T-cell (primary cell): ENCODE results near the gene NEK11. TPM values are rescaled to one million over a fixed set of nuclear protein-coding genes. Genes with fewer than 3 reads are reported as not detected.

Experiments used
- ATAC-seq, 4 experiments: fragments of 200-7000 bp in 3 of 4; fragments of 150-1000 bp in 1 of 4; cut with Tn5 transposase; replicated peaks in 1 of 4; 1 replicate in 3 of 4; 2 replicates in 1 of 4; pipeline ENCODE4 v1.10.0; 2021; ENCODE audit warnings: moderate library complexity in 3 of 4, mild to moderate bottlenecking in 2 of 4, moderate number of reproducible peaks in 1 of 4
- CTCF ChIA-PET, 2 donors: fragments of 300-600 bp; sonication (Branson Sonifier 250); formaldehyde crosslinking; loops; one replicate each; lab custom pipeline; 2022; ENCODE audit warnings: antibody characterized with exemption in 2 of 2; lab: Charles Lee
- POLR2A ChIA-PET, 2 donors: fragments of 300-600 bp; sonication (Branson Sonifier 250); formaldehyde crosslinking; loops; one replicate each; lab custom pipeline; 2022; ENCODE audit warnings: antibody characterized with exemption in 2 of 2; lab: Charles Lee
- DNase-seq, 35 experiments: peaks; one replicate each; pipeline versions ENCODE4 v3.0.0 to v3.0.0-alpha.2; 2013 to 2023
- H3K27ac ChIP-seq: one replicate; pipeline ENCODE4 v1.5.1; 2013; ENCODE audit warnings: low read length
- H3K27me3 ChIP-seq, 2 experiments: replicated peaks in 1 of 2; 1 replicate in 1 of 2; 2 replicates in 1 of 2; pipeline versions ENCODE4 v1.6.1 to v1.7.0; 2013; ENCODE audit warnings: low read length in 1 of 2, mixed read lengths in 1 of 2; ENCODE audit not compliant: control insufficient read depth in 2 of 2, insufficient read depth in 2 of 2; ENCODE audit errors: extremely low read depth in 1 of 2
- H3K36me3 ChIP-seq, 2 donors: 1 replicate in 1 of 2; 2 replicates in 1 of 2; pipeline versions ENCODE4 v1.6.1 to v1.7.0; 2013; ENCODE audit warnings: low read length in 1 of 2; ENCODE audit not compliant: control insufficient read depth in 2 of 2, insufficient read depth in 1 of 2; ENCODE audit errors: extremely low read depth in 1 of 2
- H3K4me1 ChIP-seq, 2 experiments: 1 replicate in 1 of 2; 2 replicates in 1 of 2; pipeline versions ENCODE4 v1.6.1 to v1.7.0; 2013; ENCODE audit warnings: low read length in 2 of 2, mixed read lengths in 1 of 2; ENCODE audit not compliant: insufficient read depth in 2 of 2, control insufficient read depth in 1 of 2; ENCODE audit errors: extremely low read depth in 1 of 2
- H3K4me3 ChIP-seq, 2 donors: 1 replicate in 1 of 2; 2 replicates in 1 of 2; pipeline versions ENCODE4 v1.5.1 to v1.7.0; 2013; ENCODE audit warnings: mild to moderate bottlenecking in 2 of 2, low read length in 1 of 2, moderate library complexity in 1 of 2; ENCODE audit not compliant: control insufficient read depth in 1 of 2; ENCODE audit errors: extremely low read depth in 1 of 2
- H3K9me3 ChIP-seq: 2 replicates; pipeline ENCODE4 v1.7.0; 2013
- H3K27ac Mint-ChIP-seq, 2 donors: one replicate each; pipeline ENCODE4 v1.8.0; 2020 to 2021; ENCODE audit warnings: mild to moderate bottlenecking in 2 of 2, mixed read lengths in 2 of 2
- H3K27me3 Mint-ChIP-seq, 2 donors: one replicate each; pipeline ENCODE4 v1.8.0; 2021 to 2022; ENCODE audit warnings: mixed read lengths in 2 of 2
- H3K36me3 Mint-ChIP-seq: one replicate; pipeline ENCODE4 v1.8.0; 2021; ENCODE audit warnings: mixed read lengths
- H3K4me1 Mint-ChIP-seq, 3 donors: one replicate each; pipeline ENCODE4 v1.8.0; 2020 to 2022; ENCODE audit warnings: mixed read lengths in 3 of 3, mild to moderate bottlenecking in 1 of 3
- H3K4me3 Mint-ChIP-seq, 3 donors: one replicate each; pipeline ENCODE4 v1.8.0; 2020 to 2022; ENCODE audit warnings: mild to moderate bottlenecking in 3 of 3, mixed read lengths in 3 of 3, moderate library complexity in 3 of 3
- H3K9me3 Mint-ChIP-seq, 3 donors: one replicate each; pipeline ENCODE4 v1.8.0; 2020 to 2022; ENCODE audit warnings: mixed read lengths in 3 of 3
- WGBS: methylation state at CpG from one replicate; pipeline ENCODE4 v1.1.5; 2013; ENCODE audit warnings: missing lambda C conversion rate; ENCODE audit not compliant: insufficient coverage; 5-methylcytosine and 5-hydroxymethylcytosine counted together
- total RNA-seq, 35 experiments: library from RNA in 6 of 35; stranded (reverse) in 6 of 35; fragments of 120-200 nt in 1 of 35; gene quantifications; one replicate each; pipeline versions ENCODE4 v1.2.1 to v1.2.4 and lab custom pipeline; 2013 to 2026

NEK11 gene
- total RNA-seq, 5 donors from 2014 or later (not counting 1 experiment from before 2014, with no cell fraction given), result 3.8 to 6.5 (median 4.5) TPM

GRCh38 chr3:131178710-131179375 is 152.2 kb downstream of the NEK11 start:
- H3K4me1 Mint-ChIP-seq, result peaks cover 8 to 20% (median 15%) of the 10 kb centered on the region in 3 donors
- H3K4me1 ChIP-seq, result peaks cover 4 to 13% of the 10 kb centered on the region in 2 experiments
- H3K36me3 Mint-ChIP-seq, result peaks cover 16% of the 10 kb centered on the region
- no peak overlapping the region for H3K4me3 Mint-ChIP-seq
- no peaks in the 10 kb centered on the region for H3K27me3 Mint-ChIP-seq
- peaks cover under 1 to 9% (median 9%) of the 10 kb centered on the region in 3 donors for H3K9me3 Mint-ChIP-seq
- H3K9me3 ChIP-seq, result no peaks in the 10 kb centered on the region
- DNase-seq (no peak), ATAC-seq (no peak)
- no peaks in the 10 kb centered on the region for H3K27me3 ChIP-seq
- WGBS, result 100% methylated on average over 2 of the region's 6 CpGs
- ChIA-PET POLR2A (no interaction called here), CTCF (no interaction called here)
- no peak overlapping the region for H3K27ac Mint-ChIP-seq
- H3K36me3 ChIP-seq, result no peaks in the 10 kb centered on the region
- H3K27ac ChIP-seq, result no peak overlapping the region
- no peak overlapping the region for H3K4me3 ChIP-seq

- CTCF ChIA-PET, result interaction anchor here in 1 of 2 donors (0.7 kb wide), 1 partner anchor 10 kb away, joined by 3 read pairs; no protein-coding TSS in a partner anchor
- 100% methylated on average over 2 of the region's 4 CpGs for WGBS
- Mint-ChIP-seq H3K27ac (no peak overlapping the region), H3K4me3 (no peak overlapping the region), H3K27me3 (peaks cover 0 to 3% of the 10 kb centered on the region in 2 donors), H3K4me1 (no peaks in the 10 kb centered on the region), H3K9me3 (peaks cover 0 to 5% (median 3%) of the 10 kb centered on the region in 3 donors), H3K36me3 (peaks cover 19% of the 10 kb centered on the region)
- Histone ChIP-seq H3K4me1 (no peaks in the 10 kb centered on the region), H3K9me3 (no peaks in the 10 kb centered on the region), H3K36me3 (no peaks in the 10 kb centered on the region), H3K27ac (no peak overlapping the region), H3K4me3 (no peak overlapping the region), H3K27me3 (no peaks in the 10 kb centered on the region)
- POLR2A ChIA-PET, result no interaction called here
- ATAC-seq, result no peak
- no peak for DNase-seq
These were observed 166.0 kb downstream of the NEK11 start for GRCh38 chr3:131192701-131193100.

- no CpG with 5 or more reads among the region's 1 CpG for WGBS
- no peak overlapping the region for H3K4me3 Mint-ChIP-seq
- H3K27ac ChIP-seq, result no peak overlapping the region
- H3K27ac Mint-ChIP-seq, result no peak overlapping the region
- no peak overlapping the region for H3K4me3 ChIP-seq
- peaks cover 16% of the 10 kb centered on the region for H3K36me3 Mint-ChIP-seq
- CTCF ChIA-PET, result no interaction called here
- POLR2A ChIA-PET, result no interaction called here
- H3K4me1 ChIP-seq, result no peaks in the 10 kb centered on the region
- peaks cover 0 to 3% of the 10 kb centered on the region in 2 donors for H3K27me3 Mint-ChIP-seq
- H3K27me3 ChIP-seq, result no peaks in the 10 kb centered on the region
- ATAC-seq (no peak), DNase-seq (no peak)
- H3K36me3 ChIP-seq, result no peaks in the 10 kb centered on the region
- H3K4me1 Mint-ChIP-seq, result no peaks in the 10 kb centered on the region
- H3K9me3 ChIP-seq, result no peaks in the 10 kb centered on the region
- H3K9me3 Mint-ChIP-seq, result peaks cover 0 to 8% (median 3%) of the 10 kb centered on the region in 3 donors
These were observed 167.1 kb downstream of the NEK11 start for GRCh38 chr3:131193641-131194238.

- peaks cover 11% of the 10 kb centered on the region for H3K36me3 Mint-ChIP-seq
- no peak overlapping the region for H3K4me3 ChIP-seq
- peaks cover 3 to 8% (median 3%) of the 10 kb centered on the region in 3 donors for H3K9me3 Mint-ChIP-seq
- H3K4me1 Mint-ChIP-seq, result no peaks in the 10 kb centered on the region
- no peak overlapping the region for H3K27ac ChIP-seq
- no peaks in the 10 kb centered on the region for H3K9me3 ChIP-seq
- H3K36me3 ChIP-seq, result no peaks in the 10 kb centered on the region
- H3K4me1 ChIP-seq, result no peaks in the 10 kb centered on the region
- no peaks in the 10 kb centered on the region for H3K27me3 ChIP-seq
- ATAC-seq (no peak), DNase-seq (no peak)
- WGBS, result 100% methylated on average over 2 of the region's 4 CpGs
- ChIA-PET CTCF (no interaction called here), POLR2A (no interaction called here)
- no peak overlapping the region for H3K27ac Mint-ChIP-seq
- no peak overlapping the region for H3K4me3 Mint-ChIP-seq
- peaks cover 0 to 3% of the 10 kb centered on the region in 2 donors for H3K27me3 Mint-ChIP-seq
These were observed 168.1 kb downstream of the NEK11 start for GRCh38 chr3:131194816-131195215.

GRCh38 chr3:131200636-131201199 is 174.0 kb downstream of the NEK11 start:
- ChIA-PET CTCF (no interaction called here), POLR2A (no interaction called here)
- no peak overlapping the region for H3K27ac ChIP-seq
- no peaks in the 10 kb centered on the region for H3K36me3 ChIP-seq
- no peak overlapping the region for H3K4me3 ChIP-seq
- DNase-seq (no peak), ATAC-seq (no peak)
- H3K27me3 Mint-ChIP-seq, result peaks cover 0 to 3% of the 10 kb centered on the region in 2 donors
- peaks cover 5 to 26% (median 18%) of the 10 kb centered on the region in 3 donors for H3K9me3 Mint-ChIP-seq
- H3K9me3 ChIP-seq, result no peaks in the 10 kb centered on the region
- no peaks in the 10 kb centered on the region for H3K27me3 ChIP-seq
- H3K4me3 Mint-ChIP-seq, result no peak overlapping the region
- peaks cover 12% of the 10 kb centered on the region for H3K36me3 Mint-ChIP-seq
- no peaks in the 10 kb centered on the region for H3K4me1 ChIP-seq
- H3K27ac Mint-ChIP-seq, result no peak overlapping the region
- WGBS, result 100% methylated on average over 1 of the region's 4 CpGs
- H3K4me1 Mint-ChIP-seq, result no peaks in the 10 kb centered on the region

GRCh38 chr3:131216330-131216729 is 189.7 kb downstream of the NEK11 start:
- no peaks in the 10 kb centered on the region for H3K4me1 Mint-ChIP-seq
- Histone ChIP-seq H3K36me3 (no peaks in the 10 kb centered on the region), H3K9me3 (no peaks in the 10 kb centered on the region), H3K27me3 (no peaks in the 10 kb centered on the region), H3K4me1 (no peaks in the 10 kb centered on the region), H3K27ac (no peak overlapping the region), H3K4me3 (no peak overlapping the region)
- H3K36me3 Mint-ChIP-seq, result peaks cover 12% of the 10 kb centered on the region
- DNase-seq (no peak), ATAC-seq (no peak)
- no peak overlapping the region for H3K27ac Mint-ChIP-seq
- CTCF ChIA-PET, result no interaction called here
- POLR2A ChIA-PET, result no interaction called here
- WGBS, result 40% methylated on average over 1 of the region's 1 CpG
- H3K27me3 Mint-ChIP-seq, result peaks cover 0 to 3% of the 10 kb centered on the region in 2 donors
- no peaks in the 10 kb centered on the region for H3K9me3 Mint-ChIP-seq
- no peak overlapping the region for H3K4me3 Mint-ChIP-seq
